Limb (tissue), 2 donors: ENCODE results near the gene STAMBPL1.

Experiments
- DNase-seq, 2 donors: peaks; one replicate each; pipeline ENCODE4 v3.0.0-alpha.2; 2016; ENCODE audit errors: extremely low spot score in 2 of 2

STAMBPL1 gene

GRCh38 chr10:88949051-88949450, 69.0 kb downstream of the STAMBPL1 start:
- DNase-seq: no peak

- no peak for DNase-seq
Measured at GRCh38 chr10:88949912-88950837, 70.1 kb downstream of the STAMBPL1 start.

- DNase-seq: peak; percentile 51 to 55
Measured at GRCh38 chr10:88952647-88953111, 72.6 kb downstream of the STAMBPL1 start, which contains the start of gene ACTA2. TSS of gene ACTA2 (minus strand) at chr10:88952773. CDS start at chr10:88948930, 3,843 bp downstream.

GRCh38 chr10:88953662-88954061, 73.6 kb downstream of the STAMBPL1 start:
- DNase-seq: no peak

- DNase-seq: no peak
Measured at GRCh38 chr10:88954458-88955083, 74.5 kb downstream of the STAMBPL1 start.

GRCh38 chr10:88957381-88957780, 77.3 kb downstream of the STAMBPL1 start:
- no peak for DNase-seq

- no peak for DNase-seq
Measured at GRCh38 chr10:88958721-88959120, 78.7 kb downstream of the STAMBPL1 start.

GRCh38 chr10:88960802-88961201, 80.8 kb downstream of the STAMBPL1 start:
- DNase-seq: no peak

GRCh38 chr10:88961266-88961665, 81.2 kb downstream of the STAMBPL1 start:
- no peak for DNase-seq

- no peak for DNase-seq
Measured at GRCh38 chr10:88962336-88962735, 82.3 kb downstream of the STAMBPL1 start.

GRCh38 chr10:88963318-88963717, 83.3 kb downstream of the STAMBPL1 start:
- DNase-seq: no peak

- no peak for DNase-seq
Measured at GRCh38 chr10:88964360-88964759, 84.3 kb downstream of the STAMBPL1 start.

GRCh38 chr10:88964869-88965415, 84.9 kb downstream of the STAMBPL1 start:
- DNase-seq: no peak

- no peak for DNase-seq
Measured at GRCh38 chr10:88966797-88967196, 86.8 kb downstream of the STAMBPL1 start.

- DNase-seq: no peak
Measured at GRCh38 chr10:88968391-88968790, 88.3 kb downstream of the STAMBPL1 start.

- DNase-seq: no peak
Measured at GRCh38 chr10:88971221-88972061, 91.4 kb downstream of the STAMBPL1 start.
